GM23248 (cell line): ENCODE data around the gene EHBP1. TPM values are rescaled to one million over a fixed set of nuclear protein-coding genes. Genes with fewer than 3 reads are reported as not detected.
A peak's percentile ranks its signal among the peaks of the same experiment; 100 is the strongest.

Experiments
- DNase-seq: peaks from one replicate; pipeline ENCODE4 v3.0.0-alpha.2; 2015
- H2AFZ ChIP-seq: fragments of 200-600 bp; sonication (generic); 2 replicates; pipeline ENCODE4 v1.6.1; 2016; ENCODE audit warnings: antibody characterized with exemption
- H3F3A ChIP-seq: fragments of 200-600 bp; sonication (generic); 2 replicates; pipeline ENCODE4 v1.6.1; 2016; ENCODE audit warnings: mild to moderate bottlenecking, antibody characterized with exemption, mixed run types; ENCODE audit not compliant: insufficient read depth
- H3K27ac ChIP-seq: fragments of 200-600 bp; sonication (generic); 2 replicates; pipeline ENCODE4 v1.5.1; 2016; ENCODE audit warnings: mild to moderate bottlenecking
- H3K27me3 ChIP-seq: fragments of 200-600 bp; sonication (generic); replicated peaks from 2 replicates; pipeline ENCODE4 v1.6.1; 2016; ENCODE audit warnings: mild to moderate bottlenecking; ENCODE audit not compliant: insufficient read depth
- H3K36me3 ChIP-seq: fragments of 200-600 bp; sonication (generic); 2 replicates; pipeline ENCODE4 v1.6.1; 2016; ENCODE audit warnings: low read depth, mild to moderate bottlenecking
- H3K4me1 ChIP-seq: fragments of 200-600 bp; sonication (generic); 2 replicates; pipeline ENCODE4 v1.6.1; 2016; ENCODE audit warnings: mild to moderate bottlenecking; ENCODE audit not compliant: insufficient read depth
- H3K4me2 ChIP-seq: fragments of 200-600 bp; sonication (generic); one replicate; pipeline ENCODE4 v1.6.1; 2016; ENCODE audit warnings: mild to moderate bottlenecking; ENCODE audit not compliant: unreplicated experiment
- H3K4me3 ChIP-seq: fragments of 200-600 bp; sonication (generic); 2 replicates; pipeline ENCODE4 v1.5.1; 2016; ENCODE audit warnings: mild to moderate bottlenecking
- H3K79me2 ChIP-seq: fragments of 200-600 bp; sonication (generic); 2 replicates; pipeline ENCODE4 v1.6.1; 2016; ENCODE audit warnings: mild to moderate bottlenecking; ENCODE audit not compliant: insufficient read depth
- H3K9ac ChIP-seq: fragments of 200-600 bp; sonication (generic); 2 replicates; pipeline ENCODE4 v1.6.1; 2016; ENCODE audit warnings: mild to moderate bottlenecking
- H3K9me2 ChIP-seq: fragments of 200-600 bp; sonication (generic); 2 replicates; pipeline ENCODE4 v1.6.1; 2016; ENCODE audit warnings: mixed run types, mild to moderate bottlenecking, moderate library complexity; ENCODE audit not compliant: insufficient read depth
- H3K9me3 ChIP-seq: fragments of 200-600 bp; sonication (generic); one replicate; pipeline ENCODE4 v1.6.1; 2017; ENCODE audit warnings: low read depth
- H4K20me1 ChIP-seq: fragments of 200-600 bp; sonication (generic); 2 replicates; pipeline ENCODE4 v1.6.0; 2016; ENCODE audit not compliant: insufficient read depth
- EZH2 ChIP-seq: fragments of 200-600 bp; sonication (generic); IDR thresholded peaks from 2 replicates; pipeline ENCODE4 v1.6.1; 2018; ENCODE audit warnings: antibody characterized with exemption, mild to moderate bottlenecking; ENCODE audit not compliant: insufficient read depth, poor library complexity, severe bottlenecking
- EZH2phosphoT487 ChIP-seq: fragments of 200-600 bp; sonication (generic); IDR thresholded peaks from 2 replicates; pipeline ENCODE4 v1.6.1; 2018; ENCODE audit warnings: antibody characterized with exemption, moderate library complexity, mild to moderate bottlenecking, low read depth; ENCODE audit not compliant: insufficient read depth
- WGBS, 2 experiments: methylation state at CpG; one replicate each; pipeline ENCODE4 v1.1.6; 2015 to 2017; ENCODE audit warnings: low lambda C conversion rate in 2 of 2, low coverage in 1 of 2; ENCODE audit errors: missing lambda C conversion rate in 2 of 2; 5-methylcytosine and 5-hydroxymethylcytosine counted together
- in situ Hi-C: fragments of 300-500 bp; cut with MboI; formaldehyde crosslinking; loops from 2 replicates; pipeline ENCODE4 v1.15.0; 2020
- polyA plus RNA-seq: library from polyadenylated mRNA; unstranded; fragments of >200 nt; fragmentation: Nextera tagmentation; extraction: Ambion mirVana; gene quantifications from 2 replicates; pipeline ENCODE4 v1.2.1, GENCODE V29; 2016
- total RNA-seq: library from RNA; depleted of rRNA; stranded (reverse); fragments of >200 nt; shearing (Covaris generic); gene quantifications from 2 replicates; pipeline ENCODE4 v1.2.3, GENCODE V29; 2014

Gene EHBP1
- total and polyA plus RNA-seq, 2 experiments from 2014 or later = 41.3 to 56.8 TPM

DNA sequence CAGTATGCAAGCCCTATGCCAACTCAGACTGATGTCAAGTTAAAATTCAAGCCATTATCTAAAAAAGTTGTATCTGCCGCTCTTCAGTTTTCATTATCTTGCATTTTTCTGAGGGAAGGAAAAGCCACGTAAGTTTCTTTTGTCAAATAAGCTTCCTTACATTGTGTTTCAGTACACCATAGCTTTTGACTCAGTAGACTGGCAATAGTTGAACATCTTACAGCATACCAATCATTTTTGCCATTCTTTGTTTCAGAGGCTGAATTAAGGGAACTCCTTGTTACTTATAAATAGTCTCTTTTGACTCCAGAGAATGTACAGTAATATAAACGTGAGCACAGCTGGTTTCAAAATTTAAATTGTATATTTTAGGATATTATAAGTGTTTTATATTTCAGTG lies 120.6 kb downstream of the EHBP1 start:
- Histone ChIP-seq H3K9me2 (no peaks in the 10 kb centered on the region; the same call in 1 of the 2 replicates), H3K27ac (peak overlapping the region; percentile 30), H3K27me3 (no peaks in the 10 kb centered on the region), H3K36me3 (peaks cover 39% of the 10 kb centered on the region), H3F3A (peaks cover 22% of the 10 kb centered on the region), H3K9ac (no peak overlapping the region), H2AFZ (no peak overlapping the region), H3K79me2 (peaks cover 69% of the 10 kb centered on the region), H3K4me1 (peaks cover 21% of the 10 kb centered on the region), H3K4me3 (no peak overlapping the region), H3K4me2 (peak overlapping the region; percentile 50), H4K20me1 (peaks cover 11% of the 10 kb centered on the region; the same call in 1 of the 2 replicates), H3K9me3 (no peaks in the 10 kb centered on the region)
- peak; percentile 25 for DNase-seq
- in situ Hi-C loops = no loop called here
- WGBS, 2 experiments = 75 to 84% methylated on average over 3 of the region's 3 CpGs
- TF ChIP-seq EZH2phosphoT487 (no peak), EZH2 (no peak)

DNA sequence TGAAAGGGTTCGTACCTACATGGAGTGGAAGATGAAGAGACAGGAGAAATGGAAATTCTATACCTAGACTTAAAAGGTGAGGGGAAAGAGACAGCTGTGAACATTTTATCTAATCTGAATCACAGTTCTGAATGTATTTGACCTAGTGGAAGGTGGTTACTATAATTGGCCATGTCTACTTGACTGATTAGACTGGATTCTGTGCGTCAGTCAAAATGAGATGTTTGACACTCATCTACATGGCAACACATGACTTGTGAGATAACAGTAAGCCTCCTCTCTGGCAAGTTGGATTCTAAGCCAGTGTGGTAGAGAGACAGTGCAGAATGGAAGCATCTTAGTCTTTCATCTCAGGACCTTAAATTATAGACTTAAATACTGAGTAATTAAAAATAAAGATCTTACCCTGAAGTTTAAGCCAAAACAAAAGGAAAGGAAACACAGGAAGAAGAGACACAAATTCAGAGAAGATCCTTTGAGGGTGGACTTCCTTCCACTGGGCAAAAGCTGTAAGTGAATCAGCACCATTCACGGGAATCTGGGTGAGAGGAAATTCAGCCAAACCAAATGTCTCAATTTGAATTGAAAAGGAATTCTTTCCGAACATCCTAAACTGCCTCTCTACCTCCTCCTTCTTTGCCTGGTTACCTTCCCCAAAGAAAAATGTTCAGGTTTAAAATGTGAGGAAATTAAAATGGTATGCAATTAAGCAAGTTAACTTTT lies 121.6 kb downstream of the EHBP1 start:
- no peak overlapping the region; the same call in 1 of the 2 replicates for H3K27ac ChIP-seq
- DNase-seq = no peak

DNA sequence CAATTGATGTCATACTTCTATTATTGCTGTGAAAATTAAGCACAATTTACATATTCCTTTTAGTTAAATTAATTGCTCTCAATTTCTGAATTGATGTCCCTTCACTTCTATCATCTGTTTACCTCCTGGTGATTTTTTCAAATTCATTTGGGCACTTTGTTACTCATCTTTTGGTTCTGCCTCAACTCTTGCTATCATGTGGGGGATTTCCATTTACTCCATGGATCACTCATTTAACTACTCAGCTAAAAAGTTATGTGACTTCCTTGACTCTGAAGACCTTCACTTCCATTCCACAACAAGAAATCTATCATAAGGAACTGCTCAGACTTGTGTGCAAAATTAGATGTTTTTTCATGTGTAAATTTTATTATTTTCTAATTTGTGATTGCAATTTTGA lies 126.2 kb downstream of the EHBP1 start:
- Histone ChIP-seq H3K4me1 (peaks cover 3% of the 10 kb centered on the region; the same call in 1 of the 2 replicates), H3K9ac (no peak overlapping the region), H3F3A (peaks cover 9% of the 10 kb centered on the region), H3K4me2 (no peak overlapping the region), H3K9me2 (no peaks in the 10 kb centered on the region), H4K20me1 (no peaks in the 10 kb centered on the region), H3K27ac (no peak overlapping the region), H3K79me2 (peaks cover 42% of the 10 kb centered on the region), H3K4me3 (no peak overlapping the region), H3K36me3 (peaks cover 69% of the 10 kb centered on the region), H3K27me3 (no peaks in the 10 kb centered on the region), H2AFZ (no peak overlapping the region), H3K9me3 (no peaks in the 10 kb centered on the region)
- TF ChIP-seq EZH2 (no peak), EZH2phosphoT487 (no peak)
- DNase-seq = no peak
- in situ Hi-C loops = no loop called here

More for the DNA sequence above, 121.6 kb downstream of the EHBP1 start:
- Histone ChIP-seq H3F3A (peaks cover 26% of the 10 kb centered on the region), H3K36me3 (peaks cover 48% of the 10 kb centered on the region), H3K4me1 (peaks cover 21% of the 10 kb centered on the region), H3K4me2 (peak overlapping the region; percentile 50), H4K20me1 (peaks cover 11% of the 10 kb centered on the region; the same call in 1 of the 2 replicates), H3K79me2 (peaks cover 69% of the 10 kb centered on the region), H3K27me3 (no peaks in the 10 kb centered on the region), H3K4me3 (no peak overlapping the region), H3K9me3 (no peaks in the 10 kb centered on the region), H2AFZ (no peak overlapping the region), H3K9ac (no peak overlapping the region), H3K9me2 (no peaks in the 10 kb centered on the region; the same call in 1 of the 2 replicates)
- WGBS, 2 experiments = 99% methylated on average over 4 of the region's 4 CpGs
- TF ChIP-seq EZH2phosphoT487 (no peak), EZH2 (no peak)
- in situ Hi-C loops = no loop called here

DNA sequence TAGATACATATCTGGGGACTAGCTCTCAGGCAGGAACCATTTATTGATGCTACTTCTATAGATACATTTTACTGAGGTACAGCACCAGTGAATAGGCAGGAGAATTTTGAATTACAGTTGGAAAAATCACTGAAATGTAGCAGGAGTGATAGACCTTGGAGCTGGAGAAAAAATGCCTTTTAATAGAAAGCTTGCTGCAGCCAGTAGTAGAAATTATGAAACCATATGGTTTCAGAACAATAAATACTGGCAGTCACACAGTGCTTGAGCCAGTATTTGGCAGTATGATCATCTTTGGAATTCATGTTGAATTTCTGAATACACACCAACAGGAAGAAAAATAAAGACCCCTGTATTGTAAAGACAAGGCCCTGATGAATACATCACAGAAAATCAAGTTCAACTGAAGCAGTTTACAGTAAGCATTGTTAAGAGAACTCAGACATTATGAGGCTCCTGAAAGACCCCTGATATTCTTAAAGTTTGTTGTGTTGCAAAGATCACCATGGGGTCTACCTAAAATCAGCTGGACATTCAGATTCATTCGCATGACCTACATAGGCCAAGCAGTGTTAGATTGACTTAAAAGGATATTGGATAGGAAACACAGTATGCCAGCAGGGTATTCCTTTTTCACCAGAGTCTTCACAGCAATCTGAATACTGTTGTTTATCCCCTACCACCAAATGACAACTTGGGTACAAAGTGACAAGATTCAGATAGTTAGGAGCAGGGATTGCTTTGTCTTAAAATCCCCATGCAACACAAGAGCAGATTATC lies 139.0 kb downstream of the EHBP1 start:
- Histone ChIP-seq H4K20me1 (no peaks in the 10 kb centered on the region), H3K4me2 (no peak overlapping the region), H3K4me1 (no peaks in the 10 kb centered on the region), H3K4me3 (no peak overlapping the region), H2AFZ (no peak overlapping the region), H3K27me3 (no peaks in the 10 kb centered on the region), H3K9ac (no peak overlapping the region), H3K36me3 (peaks cover 33% of the 10 kb centered on the region), H3K27ac (no peak overlapping the region), H3K79me2 (no peaks in the 10 kb centered on the region), H3F3A (no peaks in the 10 kb centered on the region; the same call in 1 of the 2 replicates), H3K9me2 (no peaks in the 10 kb centered on the region), H3K9me3 (no peaks in the 10 kb centered on the region)
- no peak for TF ChIP-seq EZH2
- TF ChIP-seq EZH2phosphoT487 = no peak
- DNase-seq = no peak
- in situ Hi-C loops = no loop called here
- 93 to 100% methylated on average over 1 of the region's 1 CpG for WGBS, 2 experiments
